ENCODE data around the gene STXBP5.
"Not testable (repeated sequence)": the region's sequence is repeated elsewhere in the genome, so short reads cannot be mapped to it uniquely, and the experiment has no call there.

The STXBP5 gene

GRCh38 chr6:147254929-147255473 lies 50.8 kb downstream of the STXBP5 start:
- not testable (repeated sequence) for DNase-seq

- no peak for DNase-seq
Observed at GRCh38 chr6:147255948-147256674, 51.9 kb downstream of the STXBP5 start.

- no peak for DNase-seq
Observed at GRCh38 chr6:147257760-147258159, 53.5 kb downstream of the STXBP5 start.

GRCh38 chr6:147260091-147260490 lies 55.9 kb downstream of the STXBP5 start:
- no peak for DNase-seq

- DNase-seq: no peak
Observed at GRCh38 chr6:147262946-147263345, 58.7 kb downstream of the STXBP5 start.

- DNase-seq: no peak
Observed at GRCh38 chr6:147266821-147267220, 62.6 kb downstream of the STXBP5 start.

GRCh38 chr6:147267658-147268057 lies 63.4 kb downstream of the STXBP5 start:
- no peak for DNase-seq

GRCh38 chr6:147268254-147268653 lies 64.0 kb downstream of the STXBP5 start:
- DNase-seq: no peak

- no peak for DNase-seq
Observed at GRCh38 chr6:147274012-147274411, 69.8 kb downstream of the STXBP5 start.

- DNase-seq: no peak
Observed at GRCh38 chr6:147274776-147275175, 70.6 kb downstream of the STXBP5 start.

GRCh38 chr6:147278891-147279290 lies 74.7 kb downstream of the STXBP5 start:
- DNase-seq: no peak

GRCh38 chr6:147279427-147279826 lies 75.2 kb downstream of the STXBP5 start:
- no peak for DNase-seq

GRCh38 chr6:147281895-147282565 lies 77.8 kb downstream of the STXBP5 start:
- no peak for DNase-seq

- DNase-seq: no peak
Observed at GRCh38 chr6:147282566-147282959, 78.3 kb downstream of the STXBP5 start.

GRCh38 chr6:147283460-147283859 lies 79.2 kb downstream of the STXBP5 start:
- DNase-seq: no peak

- peak; percentile 17 for DNase-seq
Observed at GRCh38 chr6:147285087-147285855, 81.1 kb downstream of the STXBP5 start.

- DNase-seq: no peak
Observed at GRCh38 chr6:147287869-147288271, 83.7 kb downstream of the STXBP5 start.

- no peak for DNase-seq
Observed at GRCh38 chr6:147297124-147297523, 92.9 kb downstream of the STXBP5 start.

- DNase-seq: no peak
Observed at GRCh38 chr6:147297663-147298316, 93.6 kb downstream of the STXBP5 start.

GRCh38 chr6:147298461-147298860 lies 94.2 kb downstream of the STXBP5 start:
- DNase-seq: no peak

- DNase-seq: no peak
Observed at GRCh38 chr6:147299035-147299434, 94.8 kb downstream of the STXBP5 start.

GRCh38 chr6:147301070-147301469 lies 96.9 kb downstream of the STXBP5 start:
- no peak for DNase-seq

GRCh38 chr6:147304016-147304415 lies 99.8 kb downstream of the STXBP5 start:
- no peak for DNase-seq

Data from NCI-H774 (cell line).